ENCODE results near the gene TMEM270.

Gene TMEM270

GRCh38 chr7:73909051-73909941, 48.3 kb downstream of the TMEM270 start:
- no peak for DNase-seq

DNA sequence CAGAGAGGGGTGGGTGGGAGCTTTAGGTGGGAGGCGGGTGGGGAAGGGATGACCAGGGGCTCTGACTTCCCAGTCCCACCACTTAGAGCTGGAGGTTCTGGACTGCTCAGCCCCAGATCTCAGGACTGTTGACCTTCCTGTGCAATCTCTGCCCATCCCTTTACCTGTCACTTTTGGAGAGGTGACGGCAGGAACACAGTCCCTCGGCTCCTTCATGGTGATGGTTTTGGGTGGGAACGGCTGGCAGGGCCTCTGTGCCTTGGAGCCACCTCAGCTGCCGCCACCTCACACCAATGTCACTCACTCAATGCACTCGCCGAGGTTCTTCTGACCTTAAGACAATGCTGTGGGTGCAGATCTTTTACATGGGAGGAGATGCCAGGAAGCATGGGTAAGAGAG, 49.0 kb downstream of the TMEM270 start:
- DNase-seq: no peak

DNA sequence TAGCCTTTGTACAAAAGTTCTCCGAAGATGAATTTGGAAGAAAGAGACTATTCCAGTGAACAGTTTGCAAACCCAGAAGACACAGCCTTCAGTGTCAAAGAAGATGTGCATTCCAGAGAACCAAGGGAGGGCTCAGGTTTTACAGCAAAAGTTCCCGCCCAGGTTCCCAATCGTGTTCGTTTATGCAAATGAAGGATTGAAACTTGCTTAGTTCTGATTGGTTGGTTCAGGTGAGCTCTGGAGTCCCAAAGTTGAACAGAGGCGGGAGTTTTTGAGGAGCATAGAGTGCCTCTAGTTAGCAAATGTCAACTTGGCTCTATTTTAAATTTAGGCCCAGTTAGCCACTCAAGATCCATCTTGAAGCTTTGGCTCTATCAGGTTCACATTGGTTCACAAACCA, 51.3 kb downstream of the TMEM270 start:
- DNase-seq: no peak

Data from stimulated activated CD8-positive, alpha-beta memory T cell treated with anti-CD3 and anti-CD28 coated beads, Interleukin-4, amount 100 ng/mL, for 48 hours (primary cell).